Measurements from ENCODE around the gene KRTAP10-12.
"Not testable (repeated sequence)": the region's sequence is repeated elsewhere in the genome, so short reads cannot be mapped to it uniquely, and the experiment has no call there.

DNA sequence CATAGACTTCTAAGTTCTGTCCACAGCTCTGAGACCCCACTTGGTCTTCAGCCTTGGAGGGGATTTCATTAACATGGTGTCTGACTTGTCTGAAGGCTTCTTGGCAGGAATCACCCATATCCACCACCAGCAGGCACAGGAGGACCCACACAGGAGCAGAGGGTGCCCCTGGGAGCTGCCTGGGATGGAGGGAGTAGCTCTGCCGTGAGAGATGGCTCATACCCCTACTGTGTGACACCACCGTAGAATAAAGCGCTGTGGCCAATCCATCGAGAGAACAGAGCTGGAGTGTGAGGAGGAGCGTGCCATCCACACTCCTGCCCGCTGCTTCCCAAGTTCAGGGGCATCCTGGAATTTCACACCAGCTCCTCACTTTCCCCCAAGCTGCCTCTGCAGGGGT is 11.9 kb upstream of the KRTAP10-12 start:
- TF ChIP-seq, protein P1, sequence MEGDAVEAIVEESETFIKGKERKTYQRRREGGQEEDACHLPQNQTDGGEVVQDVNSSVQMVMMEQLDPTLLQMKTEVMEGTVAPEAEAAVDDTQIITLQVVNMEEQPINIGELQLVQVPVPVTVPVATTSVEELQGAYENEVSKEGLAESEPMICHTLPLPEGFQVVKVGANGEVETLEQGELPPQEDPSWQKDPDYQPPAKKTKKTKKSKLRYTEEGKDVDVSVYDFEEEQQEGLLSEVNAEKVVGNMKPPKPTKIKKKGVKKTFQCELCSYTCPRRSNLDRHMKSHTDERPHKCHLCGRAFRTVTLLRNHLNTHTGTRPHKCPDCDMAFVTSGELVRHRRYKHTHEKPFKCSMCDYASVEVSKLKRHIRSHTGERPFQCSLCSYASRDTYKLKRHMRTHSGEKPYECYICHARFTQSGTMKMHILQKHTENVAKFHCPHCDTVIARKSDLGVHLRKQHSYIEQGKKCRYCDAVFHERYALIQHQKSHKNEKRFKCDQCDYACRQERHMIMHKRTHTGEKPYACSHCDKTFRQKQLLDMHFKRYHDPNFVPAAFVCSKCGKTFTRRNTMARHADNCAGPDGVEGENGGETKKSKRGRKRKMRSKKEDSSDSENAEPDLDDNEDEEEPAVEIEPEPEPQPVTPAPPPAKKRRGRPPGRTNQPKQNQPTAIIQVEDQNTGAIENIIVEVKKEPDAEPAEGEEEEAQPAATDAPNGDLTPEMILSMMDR (IDR thresholded peaks at IDR 0.05; ENCODE audit: low read length), result not testable (repeated sequence)
- not testable (repeated sequence) for TF ChIP-seq EZH2 (optimal IDR thresholded peaks at IDR 0.05; ENCODE audit: low read depth, low read length); EZH2phosphoT487 (IDR thresholded peaks at IDR 0.05; ENCODE audit: low read length)
